K562 (cell line): ENCODE data around the gene CISD2. TPM values are rescaled to one million over a fixed set of nuclear protein-coding genes. Genes with fewer than 3 reads are reported as not detected.
A peak's percentile ranks its signal among the peaks of the same experiment; 100 is the strongest.

ENCODE experiments used
- CBFA2T2 ChIP-seq: fragments of 450-650 bp; conservative IDR thresholded peaks from 2 replicates; pipeline ENCODE4 v1.6.1; 2017; ENCODE audit warnings: mild to moderate bottlenecking
- CBFB ChIP-seq: sonication (generic); formaldehyde crosslinking; IDR thresholded peaks from 2 replicates; pipeline ENCODE4 v1.4.0; 2020; ENCODE audit warnings: mild to moderate bottlenecking, missing genetic modification reagents
- CCNT2 ChIP-seq: IDR thresholded peaks from 2 replicates; pipeline ENCODE4 v1.6.1; 2011; ENCODE audit warnings: borderline replicate concordance, low read depth, mild to moderate bottlenecking, moderate library complexity, mixed read lengths, low read length; ENCODE audit not compliant: insufficient read length; ENCODE audit errors: extremely low read depth
- CREB1 ChIP-seq, 2 experiments: sonication (generic) in 1 of 2; formaldehyde crosslinking in 1 of 2; IDR thresholded peaks; 2 replicates each; pipeline versions ENCODE4 v1.6.1 to v1.8.0; 2012 to 2022; ENCODE audit warnings: inconsistent platforms in 1 of 2, mild to moderate bottlenecking in 1 of 2, missing genetic modification reagents in 1 of 2, moderate library complexity in 1 of 2
- EWSR1 ChIP-seq: fragments of 450-650 bp; IDR thresholded peaks from 2 replicates; pipeline ENCODE4 v1.6.1; 2018; ENCODE audit warnings: borderline replicate concordance, mild to moderate bottlenecking, low read depth, moderate library complexity; ENCODE audit not compliant: partially characterized antibody
- NUFIP1 ChIP-seq: fragments of 450-650 bp; IDR thresholded peaks from 2 replicates; pipeline ENCODE4 v1.6.1; 2018; ENCODE audit not compliant: partially characterized antibody
- POLR2AphosphoS5 ChIP-seq: IDR thresholded peaks from 2 replicates; pipeline ENCODE4 v1.6.1; 2011; ENCODE audit warnings: mild to moderate bottlenecking, low read depth, low read length, moderate library complexity; ENCODE audit not compliant: control insufficient read depth, insufficient read depth
- POLR2G ChIP-seq: fragments of 200-400 bp; formaldehyde crosslinking; IDR thresholded peaks from 2 replicates; pipeline ENCODE4 v1.6.1; 2017; ENCODE audit warnings: low read depth, mild to moderate bottlenecking, antibody characterized with exemption, low read length, moderate library complexity
- PTTG1 ChIP-seq: fragments of 450-650 bp; IDR thresholded peaks from 2 replicates; pipeline ENCODE4 v1.6.1; 2016; ENCODE audit warnings: low read depth, mild to moderate bottlenecking, missing genetic modification characterization, missing compliant biosample characterization
- REST ChIP-seq, 2 experiments: fragments of 450-650 bp; formaldehyde crosslinking in 1 of 2; IDR thresholded peaks; 2 replicates each; pipeline versions ENCODE4 v1.4.0 to v1.6.1; 2014 to 2020; ENCODE audit warnings: mild to moderate bottlenecking in 2 of 2, borderline replicate concordance in 1 of 2, low read depth in 1 of 2
- U2AF2 ChIP-seq: fragments of 200-400 bp; formaldehyde crosslinking; optimal IDR thresholded peaks from 2 replicates; pipeline ENCODE3; 2017; ENCODE audit warnings: low read depth, mild to moderate bottlenecking, low read length
- ZBTB33 ChIP-seq: sonication (generic); formaldehyde crosslinking; IDR thresholded peaks from 2 replicates; pipeline ENCODE4 v1.8.1; 2023; ENCODE audit warnings: mild to moderate bottlenecking, missing genetic modification reagents
- ZNF449 ChIP-seq: fragments of 250-450 bp; sonication (Bioruptor Pico); IDR thresholded peaks from 2 replicates; pipeline ENCODE4 v1.8.0; 2022; ENCODE audit warnings: moderate library complexity, mild to moderate bottlenecking, inconsistent platforms
- ZNF699 ChIP-seq: fragments of 250-450 bp; sonication (Bioruptor Pico); IDR thresholded peaks from 2 replicates; pipeline ENCODE4 v1.8.0; 2021; ENCODE audit warnings: mild to moderate bottlenecking, moderate library complexity; ENCODE audit not compliant: insufficient replicate concordance
- polyA plus RNA-seq, 8 experiments: library from polyadenylated mRNA; depleted of rRNA in 4 of 8; stranded (reverse) in 5 of 8; unstranded in 3 of 8; fragments of >200 nt; fragmentation: Nextera tagmentation in 2 of 8; fragmentation: Illumina TruSeq in 1 of 8; extraction: Ambion mirVana in 2 of 8; extraction: Trizol in 1 of 8; gene quantifications; 2 replicates each; pipeline versions ENCODE4 v1.2.1 to v1.2.3, GENCODE V29; 2011 to 2014; ENCODE audit warnings: inconsistent platforms in 1 of 8, missing spikeins in 1 of 8
- total RNA-seq, 7 experiments: library from RNA; depleted of rRNA in 6 of 7; stranded (reverse); fragments of >200 nt in 6 of 7; fragmentation: Illumina TruSeq in 2 of 7; extraction: Trizol in 2 of 7; gene quantifications; 2 replicates each; pipeline versions ENCODE4 v1.2.1 to v1.2.3, GENCODE V29; 2011 to 2021; ENCODE audit warnings: low replicate concordance in 1 of 7

Gene CISD2
- total and polyA plus RNA-seq, 9 of the 15 experiments (the other 6 are each of a cell fraction or from before 2014, with no cell fraction given), result 37.8 to 91.4 (median 59.8) TPM

- TF ChIP-seq ZNF449 (CRISPR knock-in tag) (no peak), REST (IDR thresholded peaks at IDR 0.05; ENCODE audit: borderline replicate concordance) (no peak), REST (CRISPR knock-in tag; IDR thresholded peaks at IDR 0.05; ENCODE audit: low read depth) (peak; percentile 66; the same call in 1 of the 2 replicates), POLR2G (peak; percentile 91), PTTG1 (tag) (no peak), ZBTB33 (CRISPR knock-in tag) (peak; percentile 77; the same call in 1 of the 2 replicates), CBFB (CRISPR knock-in tag) (no peak), NUFIP1 (no peak), CBFA2T2 (no peak), EWSR1 (no peak), ZNF699 (no peak), POLR2AphosphoS5 (peak; percentile 64), CCNT2 (peak; percentile 87), U2AF2 (no peak), CREB1 (IDR thresholded peaks at IDR 0.05) (peak; percentile 74), CREB1 (CRISPR knock-in tag; IDR thresholded peaks at IDR 0.05) (peak; percentile 86)
These were observed 41.7 kb upstream of the CISD2 start, which contains the start of gene UBE2D3 (continued) for GRCh38 chr4:102826890-102827673.
